Gastrocnemius medialis (tissue), 4 donors: ENCODE measurements around the gene NRDC.

Source experiments
- CTCF ChIP-seq, 5 experiments: fragments of 450-650 bp in 3 of 5; fragments of 200-600 bp in 2 of 5; sonication (generic) in 2 of 5; IDR thresholded peaks in 4 of 5; conservative IDR thresholded peaks in 1 of 5; 1 replicate in 4 of 5; 2 replicates in 1 of 5; pipeline ENCODE4 v1.5.1; 2016 to 2019; ENCODE audit warnings: antibody characterized with exemption in 5 of 5, mild to moderate bottlenecking in 3 of 5, moderate library complexity in 3 of 5
- POLR2A ChIP-seq, 2 donors: fragments of 450-650 bp; IDR thresholded peaks; one replicate each; pipeline ENCODE4 v1.6.1; 2017; ENCODE audit warnings: antibody characterized with exemption in 2 of 2, mild to moderate bottlenecking in 2 of 2, moderate library complexity in 2 of 2

DNA sequence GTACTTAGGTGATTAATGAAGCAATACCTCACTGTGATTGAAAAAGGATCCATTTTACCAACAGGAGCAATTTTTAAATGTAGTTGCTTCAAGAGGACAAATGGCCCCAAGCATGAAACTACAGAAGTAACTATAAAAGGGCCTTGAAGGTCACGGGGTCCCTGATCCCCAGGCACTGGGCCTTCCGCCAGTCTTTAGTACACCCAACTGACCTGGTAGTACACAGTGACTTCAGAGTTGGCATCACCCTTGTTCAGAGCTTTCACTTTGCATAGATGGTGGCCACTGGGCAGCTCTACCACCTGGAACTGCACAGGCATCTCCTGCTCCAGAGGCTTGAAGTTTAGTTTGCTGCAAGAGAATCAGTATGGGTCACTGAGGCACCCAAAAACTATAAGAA, 84.3 kb downstream of the NRDC start:
- TF ChIP-seq CTCF (IDR thresholded peaks at IDR 0.05 in 4 of 5, conservative IDR thresholded peaks at IDR 0.05 in 1 of 5) (no peak), POLR2A (IDR thresholded peaks at IDR 0.05) (no peak)
